Right lobe of liver (tissue), 6 donors: ENCODE results near the gene NPTX1. TPM values are rescaled to one million over a fixed set of nuclear protein-coding genes. Genes with fewer than 3 reads are reported as not detected.

Source experiments
- ATAC-seq, 4 donors: fragments of 200-7000 bp; cut with Tn5 transposase; one replicate each; pipeline ENCODE4 v1.9.1; 2020; ENCODE audit warnings: mild to moderate bottlenecking in 4 of 4, moderate library complexity in 4 of 4
- DNase-seq, 3 donors: peaks; one replicate each; pipeline ENCODE4 v3.0.0-alpha.2; 2020
- H3K27ac ChIP-seq, 3 donors: fragments of 200-600 bp; one replicate each; pipeline ENCODE4 v1.8.0; 2022
- H3K27me3 ChIP-seq, 2 donors: fragments of 200-600 bp; one replicate each; pipeline ENCODE4 v1.8.0; 2022
- H3K36me3 ChIP-seq, 4 donors: fragments of 200-600 bp; sonication (generic) in 1 of 4; one replicate each; pipeline versions ENCODE4 v1.5.1 to v1.8.0; 2017 to 2022; ENCODE audit warnings: control low read depth in 1 of 4
- H3K4me1 ChIP-seq, 4 donors: fragments of 200-600 bp; sonication (generic) in 1 of 4; one replicate each; pipeline versions ENCODE4 v1.5.1 to v1.8.0; 2017 to 2022; ENCODE audit warnings: control low read depth in 1 of 4
- H3K4me3 ChIP-seq, 3 donors: fragments of 200-600 bp; one replicate each; pipeline ENCODE4 v1.8.0; 2022
- H3K9me3 ChIP-seq, 4 donors: fragments of 200-600 bp; sonication (generic) in 1 of 4; one replicate each; pipeline versions ENCODE4 v1.5.1 to v1.8.0; 2017 to 2022; ENCODE audit warnings: control low read depth in 1 of 4
- CTCF ChIP-seq, 4 donors: fragments of 200-600 bp in 3 of 4; fragments of 450-650 bp in 1 of 4; IDR thresholded peaks; one replicate each; pipeline versions ENCODE4 v1.5.1 to v1.8.0; 2016 to 2022; ENCODE audit warnings: antibody characterized with exemption in 4 of 4, mild to moderate bottlenecking in 2 of 4
- POLR2A ChIP-seq: fragments of 450-650 bp; IDR thresholded peaks from one replicate; pipeline ENCODE4 v1.6.1; 2017; ENCODE audit warnings: antibody characterized with exemption, mild to moderate bottlenecking
- WGBS: methylation state at CpG from one replicate; pipeline ENCODE4 v1.1.6; 2018; ENCODE audit warnings: low coverage, low lambda C conversion rate; ENCODE audit not compliant: insufficient coverage; ENCODE audit errors: missing lambda C conversion rate; 5-methylcytosine and 5-hydroxymethylcytosine counted together
- intact Hi-C, 2 donors: fragments of 100-400 bp; cut with DNase I; formaldehyde crosslinking; loops; one replicate each; pipeline versions ENCODE4 v1.11.2 to v1.14.1; 2022
- total RNA-seq, 6 experiments: library from RNA; depleted of rRNA in 2 of 6; stranded (reverse); fragments of >200 nt in 2 of 6; fragmentation: NEBNext Ultra II Directional in 3 of 6; extraction: Animal tissue kit (Norgen Biotek cat#: 25700) in 3 of 6; gene quantifications; one replicate each; pipeline versions ENCODE4 v1.1.0 to v1.2.4, GENCODE V29; 2016 to 2023
- donor health status: DM: no; HTN: yes; CAD: no.
- donor health status: DM: no; HTN: no; CAD: no.
- donor health status: DM: no; HTN: no; CAD: no.
- donor health status: DM: no; HTN: yes; CAD: no.
- donor health status: DM: no; HTN: yes; CAD: no.

The NPTX1 gene
- total RNA-seq, 6 experiments from 2014 or later: 0.06 TPM; not detected in 5

GRCh38 chr17:80437532-80437931 lies 38.9 kb downstream of the NPTX1 start:
- TF ChIP-seq POLR2A: no peak
- TF ChIP-seq CTCF (IDR thresholded peaks at IDR 0.05): no peak
- Histone ChIP-seq H3K27me3 (no peaks in the 10 kb centered on the region), H3K36me3 (no peaks in the 10 kb centered on the region), H3K4me3 (no peak overlapping the region), H3K27ac (no peak overlapping the region), H3K4me1 (no peaks in the 10 kb centered on the region), H3K9me3 (no peaks in the 10 kb centered on the region)
- intact Hi-C loops: no loop called here
- DNase-seq (no peak), ATAC-seq (no peak)
- WGBS: 59% methylated on average over 7 of the region's 10 CpGs

DNA sequence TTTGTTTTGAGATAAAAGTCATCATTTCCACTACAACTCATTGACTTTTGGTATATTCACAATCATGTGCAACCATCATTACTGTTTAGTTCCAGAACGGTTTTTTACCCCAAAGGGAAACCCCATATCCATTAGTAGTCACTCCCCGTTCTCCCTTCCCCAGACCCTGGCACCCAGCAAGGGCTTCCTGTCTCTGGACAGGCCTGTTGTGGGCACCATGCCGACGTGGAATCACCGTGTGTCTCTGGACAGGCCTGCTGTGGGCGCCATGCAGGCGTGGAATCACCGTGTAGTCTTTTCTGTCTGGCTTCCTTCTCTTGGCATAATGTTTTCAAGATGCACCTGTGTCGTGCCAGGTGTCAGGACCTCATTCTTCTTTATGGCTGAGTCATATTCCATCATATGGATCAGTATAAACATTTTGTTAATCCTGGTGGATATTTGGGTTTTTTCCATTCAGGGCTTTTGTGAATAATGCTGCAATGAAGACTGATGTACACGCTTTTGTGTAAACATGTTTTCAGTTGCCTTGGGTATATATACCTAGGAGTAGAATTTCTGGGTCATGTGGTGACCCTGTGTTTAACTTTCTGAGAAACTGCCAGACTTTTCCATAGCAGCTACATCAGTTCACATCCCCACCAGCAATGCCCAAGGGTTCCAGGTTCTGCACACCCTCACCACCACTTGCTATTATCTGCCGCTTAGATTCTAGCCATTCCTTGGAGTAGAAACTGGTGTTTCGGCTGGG lies 42.3 kb downstream of the NPTX1 start:
- intact Hi-C loops: no loop called here
- H3K4me1 ChIP-seq: no peaks in the 10 kb centered on the region
- H3K4me3 ChIP-seq: no peak overlapping the region
- no peaks in the 10 kb centered on the region for H3K27me3 ChIP-seq
- DNase-seq (peak in 1 of 3 donors; percentile 9), ATAC-seq (no peak)
- no peaks in the 10 kb centered on the region for H3K9me3 ChIP-seq
- H3K36me3 ChIP-seq: no peaks in the 10 kb centered on the region
- no peak overlapping the region for H3K27ac ChIP-seq
- WGBS: 78% methylated on average over 11 of the region's 12 CpGs
- TF ChIP-seq CTCF (IDR thresholded peaks at IDR 0.05) (no peak), POLR2A (no peak)

DNA sequence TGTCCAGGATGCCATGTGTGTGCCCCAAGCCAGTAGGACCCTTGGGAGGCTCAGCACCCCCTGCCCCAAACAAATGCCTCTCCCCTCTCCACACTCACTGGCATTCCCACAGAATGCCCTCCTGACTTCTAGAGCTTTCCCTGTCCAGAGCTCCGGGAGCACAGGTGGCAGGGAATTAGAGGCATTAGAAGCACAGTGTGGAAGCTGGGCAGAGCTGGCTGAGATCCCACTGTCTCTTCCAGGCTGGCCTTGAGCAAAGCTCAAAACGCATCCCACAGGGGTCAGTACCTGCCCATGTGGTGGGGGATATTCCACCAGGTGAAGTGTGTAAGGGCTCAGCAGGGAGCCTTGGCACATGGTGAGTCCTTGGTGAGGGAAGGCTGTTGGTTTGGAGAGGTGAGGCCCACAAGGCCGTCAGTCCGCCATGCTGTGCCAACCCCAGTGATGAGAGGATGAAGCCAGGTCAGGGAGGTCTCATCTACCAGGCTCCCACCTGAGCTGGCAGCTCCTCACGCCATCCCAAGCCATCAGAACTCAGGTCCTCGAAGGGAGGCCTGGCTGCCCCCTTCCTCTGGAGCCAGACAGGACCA lies 43.4 kb downstream of the NPTX1 start:
- Histone ChIP-seq H3K9me3 (no peaks in the 10 kb centered on the region), H3K4me3 (no peak overlapping the region), H3K36me3 (no peaks in the 10 kb centered on the region), H3K27me3 (no peaks in the 10 kb centered on the region), H3K4me1 (no peaks in the 10 kb centered on the region), H3K27ac (no peak overlapping the region)
- ATAC-seq: no peak
- intact Hi-C loops: no loop called here
- peak in 1 of 3 donors; percentile 33 for DNase-seq
- WGBS: 94% methylated on average over 3 of the region's 6 CpGs
- TF ChIP-seq CTCF (IDR thresholded peaks at IDR 0.05): no peak
- no peak for TF ChIP-seq POLR2A

GRCh38 chr17:80432350-80432955 lies 44.0 kb downstream of the NPTX1 start:
- no peak overlapping the region for H3K4me3 ChIP-seq
- H3K4me1 ChIP-seq: no peaks in the 10 kb centered on the region
- intact Hi-C loops: no loop called here
- no peaks in the 10 kb centered on the region for H3K27me3 ChIP-seq
- no peaks in the 10 kb centered on the region for H3K36me3 ChIP-seq
- H3K9me3 ChIP-seq: no peaks in the 10 kb centered on the region
- TF ChIP-seq CTCF (IDR thresholded peaks at IDR 0.05) (no peak), POLR2A (no peak)
- no CpG with 5 or more reads among the region's 15 CpGs for WGBS
- no peak overlapping the region for H3K27ac ChIP-seq
- DNase-seq: peak in 2 of 3 donors; percentile 10 to 43
- ATAC-seq: no peak
